Activated CD8-positive, alpha-beta memory T cell treated with anti-CD3 and anti-CD28 coated beads, Interleukin-2, amount 50 U/mL, for 24 hours (primary cell): Measurements from ENCODE around the gene ATPAF1.
"Not testable (repeated sequence)": the region's sequence is repeated elsewhere in the genome, so short reads cannot be mapped to it uniquely, and the experiment has no call there.

Experiments used
- DNase-seq: peaks from one replicate; pipeline ENCODE4 v3.0.0-alpha.2; 2020; ENCODE audit errors: extremely low read depth

ATPAF1 gene

DNA sequence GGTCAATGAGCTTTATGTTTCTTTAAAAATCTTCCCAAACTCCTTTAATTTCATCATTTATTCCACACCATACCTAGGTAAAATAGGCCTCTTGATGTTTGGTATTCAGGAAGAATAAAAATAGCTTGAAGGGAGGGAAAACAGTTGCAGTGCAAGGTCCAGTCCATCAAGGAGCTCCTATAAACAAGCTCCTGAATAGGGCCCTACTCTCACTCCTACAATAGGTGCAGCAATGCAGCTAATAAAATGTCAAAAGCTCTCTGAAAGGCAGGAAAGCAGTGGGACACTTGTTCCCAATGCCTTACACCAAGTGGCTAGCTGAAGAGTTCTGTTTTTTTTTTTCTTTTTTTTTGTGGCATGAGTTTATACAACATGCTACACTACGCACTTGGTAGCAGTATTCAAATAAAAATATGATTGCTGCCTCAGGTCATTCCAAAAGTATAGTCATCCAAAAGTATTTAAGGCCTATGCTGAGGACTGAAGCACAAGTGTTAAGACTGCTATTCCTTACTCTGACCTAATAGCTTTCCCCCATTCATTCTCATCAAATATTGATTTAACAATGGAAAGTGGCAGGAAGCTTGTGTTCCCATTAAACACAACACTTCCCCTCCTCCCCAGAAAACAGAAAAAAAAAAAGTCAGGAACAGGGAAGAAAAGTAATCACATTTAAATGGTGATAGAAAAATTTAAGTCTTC is 13.3 kb upstream of the ATPAF1 start:
- DNase-seq: no peak

- DNase-seq: no peak
These were observed 11.8 kb upstream of the ATPAF1 start for GRCh38 chr1:46679789-46680573.

DNA sequence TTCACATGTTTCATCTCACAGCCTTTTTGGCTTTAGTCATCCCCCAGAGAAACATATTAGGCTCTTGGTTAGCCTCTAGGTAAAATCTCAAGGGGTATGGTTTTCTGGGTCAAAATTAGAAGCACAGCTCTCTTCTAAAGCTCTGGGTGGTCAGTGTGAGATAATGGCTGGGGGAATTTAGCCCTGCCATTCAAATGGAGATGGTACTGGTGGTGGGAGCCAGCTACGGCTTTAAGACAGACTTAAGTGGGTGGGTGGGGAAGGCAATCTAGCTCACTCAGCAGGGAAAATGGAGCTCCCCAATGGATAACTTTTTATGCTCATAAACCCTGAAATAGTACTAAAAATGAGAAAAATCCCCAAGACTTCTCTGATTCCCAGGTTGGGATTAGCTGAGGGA is 9.2 kb upstream of the ATPAF1 start:
- DNase-seq: no peak

- no peak for DNase-seq
These were observed 8.4 kb upstream of the ATPAF1 start for GRCh38 chr1:46676531-46676930.

- no peak for DNase-seq
These were observed 7.6 kb upstream of the ATPAF1 start for GRCh38 chr1:46675549-46676314.

DNA sequence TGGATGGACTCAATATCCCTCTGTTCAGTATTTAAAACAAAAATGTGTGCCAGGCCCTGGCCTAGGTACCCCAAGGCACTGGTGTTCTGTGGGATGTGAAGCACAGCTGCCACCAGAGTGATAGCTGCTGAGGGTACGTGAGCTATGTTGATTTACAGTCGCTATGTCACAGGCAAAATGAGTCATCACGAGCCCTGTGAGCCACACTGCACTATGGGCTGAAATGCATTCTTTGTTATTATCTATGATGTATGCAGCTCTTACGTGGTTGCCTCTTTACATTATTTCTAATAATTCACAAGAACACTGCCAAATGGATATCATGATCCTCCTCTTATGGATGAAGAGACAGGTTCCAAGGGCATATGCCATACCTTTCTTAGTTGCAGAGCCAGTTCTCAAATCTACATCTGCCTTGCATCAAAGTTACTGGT is 5.6 kb upstream of the ATPAF1 start:
- no peak for DNase-seq

GRCh38 chr1:46672696-46673095 is 4.5 kb upstream of the ATPAF1 start:
- no peak for DNase-seq

- DNase-seq: no peak
These were observed 3.4 kb upstream of the ATPAF1 start, which contains the start of gene TEX38 for GRCh38 chr1:46671554-46671953. Gene TEX38, plus strand, starts transcription at chr1:46671854. Its CDS starts 81 bp downstream, at chr1:46671935.

DNA sequence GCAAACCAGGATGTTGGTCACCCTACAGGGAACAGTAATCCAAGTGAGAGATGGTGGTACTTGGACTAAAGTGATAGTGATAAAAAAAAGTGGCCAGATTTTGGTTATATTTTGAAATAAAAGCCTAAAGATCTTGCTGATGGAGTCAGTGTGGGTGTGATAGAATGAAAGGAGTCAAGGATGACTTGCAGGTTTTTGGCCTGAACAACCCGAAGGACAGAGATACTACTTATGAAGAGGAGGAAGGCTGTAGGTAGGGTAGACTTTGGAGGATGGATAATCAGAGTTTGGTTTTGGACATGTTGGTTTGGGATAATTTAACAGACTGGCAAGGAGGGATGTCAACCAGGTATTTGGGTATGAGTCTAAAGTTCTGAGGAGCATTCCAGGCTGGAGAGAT is 2.0 kb upstream of the ATPAF1 start:
- no peak for DNase-seq

DNA sequence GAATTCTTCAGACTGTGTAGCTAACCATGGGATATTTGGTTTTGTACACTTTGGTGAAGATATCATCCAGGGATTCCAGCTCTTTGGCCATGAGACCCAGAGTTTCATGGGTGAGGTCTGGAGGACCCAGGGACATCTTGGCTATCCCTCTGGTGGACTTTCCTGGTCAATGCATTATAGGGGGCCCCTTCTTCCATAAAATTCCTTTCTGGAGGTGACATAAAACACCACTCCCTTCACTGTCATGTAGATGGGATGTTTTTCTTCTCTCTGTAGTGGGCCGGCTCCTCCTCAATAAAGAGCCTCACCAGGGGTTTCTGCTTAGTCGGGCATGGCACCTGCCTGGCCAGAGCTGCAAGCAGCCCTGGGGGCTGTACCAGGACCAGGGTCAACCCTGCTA is 2.2 kb downstream of the ATPAF1 start:
- DNase-seq: no peak

- not testable (repeated sequence) for DNase-seq
These were observed 5.2 kb downstream of the ATPAF1 start for GRCh38 chr1:46662919-46663318.

- not testable (repeated sequence) for DNase-seq
These were observed 8.0 kb downstream of the ATPAF1 start for GRCh38 chr1:46660116-46660515.

- DNase-seq: no peak
These were observed 8.8 kb downstream of the ATPAF1 start for GRCh38 chr1:46659307-46659870.

- no peak for DNase-seq
These were observed 10.4 kb downstream of the ATPAF1 start for GRCh38 chr1:46657775-46658174.

DNA sequence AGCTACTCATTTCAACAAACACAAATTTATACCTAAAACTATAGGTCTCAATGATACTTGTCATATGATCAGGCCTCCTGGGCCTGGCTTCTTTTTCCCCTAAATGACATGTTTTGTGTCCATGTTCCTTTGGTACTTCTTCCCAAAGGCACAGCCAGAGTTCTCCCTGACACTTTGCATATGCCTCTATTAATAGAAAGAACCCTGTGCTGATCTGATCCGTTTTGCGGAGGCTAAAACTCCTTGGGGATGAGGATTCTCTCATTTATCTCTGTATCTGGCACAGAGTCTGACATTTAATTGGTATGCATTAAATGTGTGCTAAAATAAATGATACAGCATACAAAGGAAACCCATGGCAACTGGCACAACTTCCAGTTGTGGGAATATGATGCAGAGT is 11.5 kb downstream of the ATPAF1 start:
- DNase-seq: no peak

DNA sequence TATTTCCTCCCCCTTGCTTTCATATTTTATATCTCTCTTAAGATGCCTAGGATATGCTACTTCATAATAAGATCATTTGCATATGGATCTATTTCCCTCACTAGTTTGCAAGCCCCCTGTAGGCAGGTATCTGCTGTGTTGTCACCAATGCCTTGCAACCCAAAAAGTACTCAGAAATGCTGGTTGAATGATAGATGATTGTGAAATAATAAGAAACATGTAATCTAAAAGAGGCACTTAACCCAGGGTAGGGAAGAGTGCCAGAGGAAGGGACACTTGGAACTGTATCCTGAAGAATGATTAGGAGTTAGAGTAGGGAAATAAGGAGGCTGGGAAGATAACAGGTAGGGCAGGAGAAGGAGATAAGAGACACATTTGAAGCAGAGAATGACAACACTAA is 12.3 kb downstream of the ATPAF1 start:
- DNase-seq: no peak

- not testable (repeated sequence) for DNase-seq
These were observed 13.5 kb downstream of the ATPAF1 start for GRCh38 chr1:46654698-46655097.

- no peak for DNase-seq
These were observed 14.2 kb downstream of the ATPAF1 start for GRCh38 chr1:46654012-46654411.

GRCh38 chr1:46653405-46653958 is 14.7 kb downstream of the ATPAF1 start:
- no peak for DNase-seq

DNA sequence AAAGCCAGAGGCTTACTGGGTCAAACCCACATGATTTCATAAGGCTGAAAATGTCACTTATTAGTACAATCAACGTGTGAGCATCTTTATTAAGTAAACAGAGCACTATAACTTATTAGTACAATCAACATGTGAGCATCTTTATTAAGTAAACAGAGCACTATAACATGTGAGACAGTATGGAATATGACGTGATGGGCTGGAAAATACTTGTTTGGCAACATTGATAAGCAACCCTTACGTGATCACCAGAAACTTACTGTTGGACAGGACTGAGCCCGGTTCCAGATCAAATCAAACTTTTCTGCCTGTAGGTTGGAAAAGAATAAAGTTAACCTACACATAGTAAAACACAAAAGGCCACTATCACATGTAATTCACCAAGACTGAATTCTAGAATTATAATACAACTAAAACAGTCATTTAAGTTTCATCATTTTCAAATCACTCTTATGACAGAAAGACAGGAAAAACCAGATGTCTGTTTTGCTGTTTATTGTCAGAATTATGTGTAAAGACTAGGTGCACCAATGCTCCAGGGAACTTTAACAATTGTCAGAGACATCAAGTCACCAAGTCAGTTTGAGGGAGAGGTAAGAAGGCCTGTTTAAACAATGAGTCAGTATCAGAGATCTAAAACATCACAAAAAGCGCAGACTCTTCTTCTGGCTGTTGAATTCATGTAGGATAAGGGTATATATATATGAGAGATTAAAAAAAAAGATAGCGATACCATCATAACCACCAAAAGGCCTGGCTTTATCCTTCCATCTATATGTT is 15.7 kb downstream of the ATPAF1 start:
- no peak for DNase-seq

DNA sequence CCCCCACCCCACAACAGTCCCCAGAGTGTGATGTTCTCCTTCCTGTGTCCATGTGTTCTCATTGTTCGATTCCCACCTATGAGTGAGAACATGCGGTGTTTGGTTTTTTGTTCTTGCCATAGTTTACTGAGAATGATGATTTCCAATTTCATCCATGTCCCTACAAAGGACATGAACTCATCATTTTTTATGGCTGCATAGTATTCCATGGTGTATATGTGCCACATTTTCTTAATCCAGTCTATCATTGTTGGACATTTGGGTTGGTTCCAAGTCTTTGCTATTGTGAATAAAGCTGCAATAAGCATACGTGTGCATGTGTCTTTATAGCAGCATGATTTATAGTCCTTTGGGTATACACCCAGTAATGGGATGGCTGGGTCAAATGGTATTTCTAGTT is 17.0 kb downstream of the ATPAF1 start:
- not testable (repeated sequence) for DNase-seq
